Activated naive CD4-positive, alpha-beta T cell treated with anti-CD3 and anti-CD28 coated beads, Interleukin-2, amount 10 ng/mL, durations not matched to agents 7 days and 5 days (primary cell): ENCODE measurements around the gene OSBPL1A.
"Not testable (repeated sequence)": the region's sequence is repeated elsewhere in the genome, so short reads cannot be mapped to it uniquely, and the experiment has no call there.

Experiments used
- CTCF ChIA-PET: fragments of 350-600 bp; sonication (Branson Sonifier 250); formaldehyde crosslinking; loops from one replicate; lab custom pipeline; 2021; ENCODE audit warnings: antibody characterized with exemption; lab: Charles Lee
- DNase-seq: peaks from one replicate; pipeline ENCODE4 v3.0.0-alpha.2; 2020
- H3K27ac Mint-ChIP-seq: one replicate; pipeline ENCODE4 v1.8.0; 2021; ENCODE audit warnings: mild to moderate bottlenecking, moderate library complexity, mixed read lengths
- H3K27me3 Mint-ChIP-seq: one replicate; pipeline ENCODE4 v1.8.0; 2021; ENCODE audit warnings: mild to moderate bottlenecking, mixed read lengths
- H3K36me3 Mint-ChIP-seq: one replicate; pipeline ENCODE4 v1.8.0; 2021; ENCODE audit warnings: mixed read lengths
- H3K4me1 Mint-ChIP-seq: one replicate; pipeline ENCODE4 v1.8.0; 2021; ENCODE audit warnings: mixed read lengths
- H3K4me3 Mint-ChIP-seq: one replicate; pipeline ENCODE4 v1.8.0; 2021; ENCODE audit warnings: mild to moderate bottlenecking, moderate library complexity, mixed read lengths
- H3K9me3 Mint-ChIP-seq: one replicate; pipeline ENCODE4 v1.8.0; 2021; ENCODE audit warnings: mixed read lengths

Gene OSBPL1A

GRCh38 chr18:24381126-24381525 is 16.5 kb downstream of the OSBPL1A start:
- Mint-ChIP-seq H3K27me3 (peaks cover 4% of the 10 kb centered on the region), H3K27ac (no peak overlapping the region), H3K9me3 (no peaks in the 10 kb centered on the region), H3K4me3 (no peak overlapping the region), H3K4me1 (no peaks in the 10 kb centered on the region), H3K36me3 (no peaks in the 10 kb centered on the region)
- DNase-seq, result no peak
- CTCF ChIA-PET, result interaction anchor here (0.6 kb wide), 1 partner anchor 234 kb away, joined by 3 read pairs; no protein-coding TSS in a partner anchor

GRCh38 chr18:24380163-24380747 is 17.4 kb downstream of the OSBPL1A start:
- CTCF ChIA-PET, result interaction anchor here (0.6 kb wide), 1 partner anchor 233 kb away, joined by 3 read pairs; no protein-coding TSS in a partner anchor
- H3K4me1 Mint-ChIP-seq, result no peaks in the 10 kb centered on the region
- H3K36me3 Mint-ChIP-seq, result no peaks in the 10 kb centered on the region
- no peak overlapping the region for H3K4me3 Mint-ChIP-seq
- DNase-seq, result no peak
- no peak overlapping the region for H3K27ac Mint-ChIP-seq
- no peaks in the 10 kb centered on the region for H3K27me3 Mint-ChIP-seq
- H3K9me3 Mint-ChIP-seq, result no peaks in the 10 kb centered on the region

GRCh38 chr18:24378598-24378997 is 19.0 kb downstream of the OSBPL1A start:
- Mint-ChIP-seq H3K4me1 (no peaks in the 10 kb centered on the region), H3K36me3 (no peaks in the 10 kb centered on the region), H3K4me3 (no peak overlapping the region), H3K27ac (no peak overlapping the region), H3K27me3 (no peaks in the 10 kb centered on the region), H3K9me3 (no peaks in the 10 kb centered on the region)
- CTCF ChIA-PET, result no interaction called here
- no peak for DNase-seq

GRCh38 chr18:24376531-24376930 is 21.1 kb downstream of the OSBPL1A start:
- H3K27ac Mint-ChIP-seq, DNase-seq, H3K27me3 Mint-ChIP-seq, H3K9me3 Mint-ChIP-seq, H3K4me3 Mint-ChIP-seq, CTCF ChIA-PET, H3K36me3 Mint-ChIP-seq, H3K4me1 Mint-ChIP-seq: not testable (repeated sequence)

GRCh38 chr18:24373328-24373727 is 24.3 kb downstream of the OSBPL1A start:
- Mint-ChIP-seq H3K4me1 (peaks cover 20% of the 10 kb centered on the region), H3K27me3 (no peaks in the 10 kb centered on the region), H3K9me3 (no peaks in the 10 kb centered on the region), H3K36me3 (peaks cover 2% of the 10 kb centered on the region), H3K27ac (no peak overlapping the region), H3K4me3 (no peak overlapping the region)
- CTCF ChIA-PET, result interaction anchor here (1.6 kb wide), 1 partner anchor 14 kb away, joined by 4 read pairs; no protein-coding TSS in a partner anchor
- no peak for DNase-seq

- Mint-ChIP-seq H3K9me3 (no peaks in the 10 kb centered on the region), H3K4me3 (no peak overlapping the region), H3K27ac (no peak overlapping the region), H3K36me3 (peaks cover 2% of the 10 kb centered on the region), H3K4me1 (peaks cover 22% of the 10 kb centered on the region), H3K27me3 (no peaks in the 10 kb centered on the region)
- no peak for DNase-seq
- CTCF ChIA-PET, result interaction anchor here (1.6 kb wide), 1 partner anchor 13 kb away, joined by 4 read pairs; no protein-coding TSS in a partner anchor
These were observed 25.2 kb downstream of the OSBPL1A start for GRCh38 chr18:24372279-24372872.

- CTCF ChIA-PET, result interaction anchor here (0.6 to 3.7 kb wide), 5 partner anchors 10 to 119 kb away, joined by 3 to 24 read pairs (median 13); no protein-coding TSS in a partner anchor
- Mint-ChIP-seq H3K36me3 (peaks cover 2% of the 10 kb centered on the region), H3K27me3 (no peaks in the 10 kb centered on the region), H3K4me1 (peaks cover 22% of the 10 kb centered on the region), H3K27ac (no peak overlapping the region), H3K9me3 (no peaks in the 10 kb centered on the region), H3K4me3 (no peak overlapping the region)
- no peak for DNase-seq
These were observed 27.5 kb downstream of the OSBPL1A start for GRCh38 chr18:24370120-24370519.

GRCh38 chr18:24369426-24369825 is 28.2 kb downstream of the OSBPL1A start:
- H3K4me1 Mint-ChIP-seq, result peaks cover 22% of the 10 kb centered on the region
- no peak overlapping the region for H3K4me3 Mint-ChIP-seq
- CTCF ChIA-PET, result interaction anchor here (1.1 to 3.7 kb wide), 5 partner anchors 10 to 120 kb away, joined by 3 to 24 read pairs (median 13); no protein-coding TSS in a partner anchor
- DNase-seq, result no peak
- H3K9me3 Mint-ChIP-seq, result no peaks in the 10 kb centered on the region
- H3K27ac Mint-ChIP-seq, result no peak overlapping the region
- H3K36me3 Mint-ChIP-seq, result peaks cover 2% of the 10 kb centered on the region
- no peaks in the 10 kb centered on the region for H3K27me3 Mint-ChIP-seq

- CTCF ChIA-PET, result interaction anchor here (0.9 to 3.7 kb wide), 7 partner anchors 9 to 120 kb away, joined by 3 to 24 read pairs (median 3); no protein-coding TSS in a partner anchor
- no peaks in the 10 kb centered on the region for H3K27me3 Mint-ChIP-seq
- no peak overlapping the region for H3K4me3 Mint-ChIP-seq
- peak; percentile 44 for DNase-seq
- no peaks in the 10 kb centered on the region for H3K9me3 Mint-ChIP-seq
- H3K27ac Mint-ChIP-seq, result peak overlapping the region; percentile 73
- H3K36me3 Mint-ChIP-seq, result peaks cover 2% of the 10 kb centered on the region
- H3K4me1 Mint-ChIP-seq, result peaks cover 22% of the 10 kb centered on the region
These were observed 28.9 kb downstream of the OSBPL1A start for GRCh38 chr18:24368749-24369148.

GRCh38 chr18:24366328-24366727 is 31.3 kb downstream of the OSBPL1A start:
- Mint-ChIP-seq H3K9me3 (no peaks in the 10 kb centered on the region), H3K36me3 (peaks cover 2% of the 10 kb centered on the region), H3K27ac (no peak overlapping the region), H3K27me3 (no peaks in the 10 kb centered on the region), H3K4me1 (peaks cover 22% of the 10 kb centered on the region), H3K4me3 (no peak overlapping the region)
- CTCF ChIA-PET, result interaction anchor here (1.1 to 1.3 kb wide), 2 partner anchors 9 to 121 kb away, joined by 3 to 5 read pairs; no protein-coding TSS in a partner anchor
- DNase-seq, result no peak

- CTCF ChIA-PET, result interaction anchor here (0.8 to 10.2 kb wide), 2 partner anchors 18 to 122 kb away, joined by 3 to 186 read pairs; no protein-coding TSS in a partner anchor
- no peaks in the 10 kb centered on the region for H3K9me3 Mint-ChIP-seq
- peaks cover 11% of the 10 kb centered on the region for H3K4me1 Mint-ChIP-seq
- no peak overlapping the region for H3K27ac Mint-ChIP-seq
- H3K36me3 Mint-ChIP-seq, result peaks cover 2% of the 10 kb centered on the region
- H3K4me3 Mint-ChIP-seq, result no peak overlapping the region
- DNase-seq, result no peak
- H3K27me3 Mint-ChIP-seq, result no peaks in the 10 kb centered on the region
These were observed 33.4 kb downstream of the OSBPL1A start for GRCh38 chr18:24364177-24364576.

GRCh38 chr18:24362757-24363156 is 34.9 kb downstream of the OSBPL1A start:
- H3K27me3 Mint-ChIP-seq, result no peaks in the 10 kb centered on the region
- no peak overlapping the region for H3K27ac Mint-ChIP-seq
- H3K4me1 Mint-ChIP-seq, result no peaks in the 10 kb centered on the region
- DNase-seq, result no peak
- no peaks in the 10 kb centered on the region for H3K9me3 Mint-ChIP-seq
- no peaks in the 10 kb centered on the region for H3K36me3 Mint-ChIP-seq
- H3K4me3 Mint-ChIP-seq, result no peak overlapping the region
- CTCF ChIA-PET, result interaction anchor here (0.6 to 10.2 kb wide), 3 partner anchors 71 to 124 kb away, joined by 3 to 186 read pairs (median 3); no protein-coding TSS in a partner anchor

GRCh38 chr18:24359787-24360530 is 37.7 kb downstream of the OSBPL1A start:
- H3K27me3 Mint-ChIP-seq, H3K27ac Mint-ChIP-seq, H3K9me3 Mint-ChIP-seq, H3K36me3 Mint-ChIP-seq, H3K4me3 Mint-ChIP-seq, H3K4me1 Mint-ChIP-seq: not testable (repeated sequence)
- DNase-seq, result peak; percentile 28
- CTCF ChIA-PET, result interaction anchor here (0.6 to 10.2 kb wide), 20 partner anchors 9 to 374 kb away, joined by 3 to 186 read pairs (median 4); partner anchors contain the start of gene OSBPL1A

- no peaks in the 10 kb centered on the region for H3K4me1 Mint-ChIP-seq
- no peak for DNase-seq
- CTCF ChIA-PET, result interaction anchor here (1.1 kb wide), 1 partner anchor 15 kb away, joined by 3 read pairs; no protein-coding TSS in a partner anchor
- H3K4me3 Mint-ChIP-seq, result no peak overlapping the region
- H3K27me3 Mint-ChIP-seq, result no peaks in the 10 kb centered on the region
- no peaks in the 10 kb centered on the region for H3K36me3 Mint-ChIP-seq
- H3K27ac Mint-ChIP-seq, result no peak overlapping the region
- no peaks in the 10 kb centered on the region for H3K9me3 Mint-ChIP-seq
These were observed 43.3 kb downstream of the OSBPL1A start for GRCh38 chr18:24354278-24354677.
